Measurements from ENCODE around the gene ATP10D. TPM values are rescaled to one million over a fixed set of nuclear protein-coding genes. Genes with fewer than 3 reads are reported as not detected.
"Not testable (repeated sequence)": the region's sequence is repeated elsewhere in the genome, so short reads cannot be mapped to it uniquely, and the experiment has no call there.

ATP10D gene
- 8.1 TPM for polyA plus RNA-seq (ENCODE audit: insufficient read length)

DNA sequence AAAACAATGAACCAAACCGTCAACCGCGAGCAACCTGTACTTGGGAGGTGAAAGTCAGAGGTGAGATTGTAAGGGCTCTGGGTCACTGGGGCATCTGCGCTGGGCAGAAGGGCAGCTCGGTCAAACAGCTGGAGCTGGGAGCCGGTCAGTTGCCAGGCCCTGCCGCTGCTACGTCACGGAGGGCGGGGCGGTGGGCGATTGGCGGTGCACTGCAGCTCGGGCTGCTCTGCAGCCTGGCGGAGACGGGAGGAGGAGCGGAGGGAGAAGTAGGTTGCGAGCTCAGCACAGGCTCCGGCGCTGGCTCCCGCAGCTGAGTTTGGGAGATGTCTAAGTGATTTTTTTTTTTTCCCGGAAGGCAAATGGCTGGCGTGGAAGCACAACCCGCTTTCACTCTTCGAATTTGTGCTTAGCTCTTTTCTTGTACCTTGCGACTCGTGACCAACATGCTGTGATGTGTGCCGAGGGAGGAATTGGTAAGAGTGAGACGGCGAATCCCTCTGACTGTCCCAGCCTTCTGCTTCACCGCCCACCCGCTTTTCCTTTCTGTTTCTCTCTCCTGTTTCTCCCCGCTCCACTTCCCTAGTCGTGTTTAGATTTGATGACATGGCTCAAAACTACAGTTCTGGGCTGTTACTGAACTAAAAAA lies at the start of gene ATP10D:
Gene ATP10D (plus strand): TSS at position 229 of the 646 bp plus-strand sequence. CDS start 27,266 bp downstream, outside the sequence.
- peak; percentile 90 for DNase-seq (ENCODE audit: low read depth)

DNA sequence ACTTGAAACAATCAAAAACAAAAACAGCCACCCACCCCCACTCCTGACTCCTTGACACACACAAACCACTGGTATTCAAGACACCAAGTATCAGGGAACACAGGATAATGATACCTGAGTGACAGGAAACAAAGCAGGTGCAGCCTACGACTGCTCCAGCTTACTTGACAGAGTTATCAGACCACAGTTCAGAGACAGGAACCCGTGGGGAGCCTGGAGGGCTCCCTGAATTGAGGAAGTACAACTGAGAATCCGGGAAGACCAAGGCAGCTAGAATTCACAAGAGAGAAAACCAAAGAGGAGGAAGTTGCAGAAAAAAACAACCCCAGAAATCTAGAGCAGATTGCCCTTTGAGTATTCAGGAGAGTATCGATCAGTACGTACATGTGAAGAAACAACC lies 42.1 kb upstream of the ATP10D start:
- no peak for DNase-seq (ENCODE audit: low read depth)

DNA sequence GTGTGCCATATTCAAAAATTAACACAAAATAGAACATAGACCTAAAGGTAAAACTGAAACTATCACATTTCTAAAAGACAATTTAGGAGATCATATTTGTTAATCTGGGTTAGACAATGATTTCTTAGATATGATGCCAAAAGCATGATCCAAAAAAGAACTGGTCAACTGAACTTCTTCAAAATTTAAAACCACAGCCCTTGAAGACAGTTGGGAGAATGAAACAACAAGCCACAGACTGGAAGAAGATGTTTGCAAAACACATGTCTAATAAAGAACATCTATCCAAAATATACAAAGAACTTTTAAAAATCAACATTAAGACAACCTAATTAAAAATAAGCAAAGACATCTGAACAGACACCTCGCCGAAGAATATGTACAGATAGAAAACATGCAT lies 41.0 kb upstream of the ATP10D start:
- DNase-seq (ENCODE audit: low read depth) = no peak

DNA sequence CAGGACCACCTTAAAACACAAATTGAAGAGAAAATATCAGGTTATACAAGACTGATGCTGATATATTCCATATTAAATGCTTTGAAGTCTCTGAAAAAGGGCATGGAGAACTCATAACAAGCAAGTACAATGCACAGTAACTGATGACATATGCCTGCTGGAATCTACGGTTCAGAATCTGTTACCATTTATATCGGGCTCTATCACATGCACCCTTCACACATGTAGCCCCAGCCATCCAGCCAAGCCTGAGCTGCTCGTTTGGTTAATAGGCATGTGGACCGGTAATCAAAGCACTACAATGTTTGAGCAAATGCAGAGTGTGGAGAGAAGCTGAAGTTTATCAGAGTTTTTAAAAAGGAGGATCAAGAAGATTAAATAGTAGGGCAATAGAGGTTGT lies 33.4 kb upstream of the ATP10D start:
- no peak for DNase-seq (ENCODE audit: low read depth)

DNA sequence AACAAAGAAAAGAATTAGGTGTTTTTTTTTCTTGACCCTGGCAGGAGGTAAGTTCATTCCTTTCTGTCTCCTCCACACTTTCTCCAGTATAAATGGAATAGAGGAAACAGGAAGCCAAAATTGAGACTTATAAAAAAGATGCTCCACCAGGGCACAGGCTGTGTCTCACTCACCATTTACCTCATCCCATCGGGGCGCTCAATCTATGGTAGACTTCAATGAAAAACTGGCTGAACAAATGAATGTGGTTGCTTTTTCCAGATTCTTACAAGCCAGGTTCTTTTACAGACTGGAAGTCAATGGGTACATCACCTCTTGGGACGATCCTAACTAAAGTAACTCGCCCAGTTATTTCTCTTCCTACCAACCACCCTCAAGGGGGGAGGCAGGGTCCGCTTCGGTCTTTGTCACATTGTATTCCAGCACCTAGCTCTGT lies 22.3 kb upstream of the ATP10D start:
- no peak for DNase-seq (ENCODE audit: low read depth)

DNA sequence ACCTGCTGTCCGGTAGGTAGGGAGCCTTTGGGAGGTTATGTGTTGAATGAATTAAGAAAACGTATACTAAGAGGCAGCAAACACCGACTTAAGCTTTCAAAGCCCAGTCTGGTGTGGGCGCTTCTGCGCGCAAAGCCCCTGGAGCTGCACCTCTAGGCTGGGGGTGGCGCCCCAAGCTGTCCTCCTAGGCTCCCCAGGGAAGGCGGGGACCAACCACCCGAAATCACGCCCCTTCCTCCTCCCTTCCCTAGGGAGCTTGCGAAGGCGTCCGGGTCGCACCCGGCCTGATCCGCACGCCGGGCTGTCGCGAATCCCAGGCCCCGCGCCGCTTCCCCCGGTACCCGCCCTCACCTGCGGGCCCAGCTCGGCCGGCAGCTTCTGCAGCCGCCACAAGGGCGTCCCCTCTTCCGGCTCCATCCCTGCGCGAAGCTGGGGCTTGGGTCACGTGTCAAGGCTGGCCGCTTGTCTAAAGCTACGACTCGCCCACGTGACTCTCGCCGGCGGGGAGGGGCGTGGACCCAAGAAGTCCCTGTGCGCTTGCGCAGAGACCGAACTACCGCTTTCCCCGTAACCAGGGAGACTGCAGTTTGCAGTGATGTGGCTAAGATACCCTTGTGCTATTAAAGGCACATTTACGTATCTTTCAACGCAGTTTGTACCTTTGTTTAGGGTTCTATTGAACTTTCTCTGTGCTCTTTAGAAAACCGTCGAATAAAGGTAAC lies 21.7 kb upstream of the ATP10D start, which contains the start of gene COMMD8:
Gene COMMD8 (minus strand): TSS at position 468 of the 722 bp plus-strand sequence. CDS start 51 bp downstream, at position 417.
- peak; percentile 89 for DNase-seq (ENCODE audit: low read depth)

DNA sequence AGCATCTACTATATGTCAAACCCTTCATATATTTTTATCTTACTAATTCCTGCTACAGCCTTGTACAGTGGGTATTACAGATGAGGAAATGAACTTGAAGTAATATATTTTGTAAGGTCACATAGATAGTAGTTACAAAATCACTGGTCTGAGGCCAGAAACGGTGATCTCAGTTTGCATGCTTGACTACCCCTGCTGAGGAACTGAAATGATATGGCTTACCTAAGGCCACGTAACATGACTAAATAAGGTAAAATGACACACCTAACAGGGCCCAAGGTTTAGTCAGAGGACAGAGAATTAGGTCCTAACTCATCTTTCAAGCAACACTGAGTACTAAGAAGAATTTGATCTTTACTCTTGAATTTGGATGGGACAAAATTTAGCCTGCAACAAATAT lies 20.1 kb upstream of the ATP10D start:
- DNase-seq (ENCODE audit: low read depth) = no peak

DNA sequence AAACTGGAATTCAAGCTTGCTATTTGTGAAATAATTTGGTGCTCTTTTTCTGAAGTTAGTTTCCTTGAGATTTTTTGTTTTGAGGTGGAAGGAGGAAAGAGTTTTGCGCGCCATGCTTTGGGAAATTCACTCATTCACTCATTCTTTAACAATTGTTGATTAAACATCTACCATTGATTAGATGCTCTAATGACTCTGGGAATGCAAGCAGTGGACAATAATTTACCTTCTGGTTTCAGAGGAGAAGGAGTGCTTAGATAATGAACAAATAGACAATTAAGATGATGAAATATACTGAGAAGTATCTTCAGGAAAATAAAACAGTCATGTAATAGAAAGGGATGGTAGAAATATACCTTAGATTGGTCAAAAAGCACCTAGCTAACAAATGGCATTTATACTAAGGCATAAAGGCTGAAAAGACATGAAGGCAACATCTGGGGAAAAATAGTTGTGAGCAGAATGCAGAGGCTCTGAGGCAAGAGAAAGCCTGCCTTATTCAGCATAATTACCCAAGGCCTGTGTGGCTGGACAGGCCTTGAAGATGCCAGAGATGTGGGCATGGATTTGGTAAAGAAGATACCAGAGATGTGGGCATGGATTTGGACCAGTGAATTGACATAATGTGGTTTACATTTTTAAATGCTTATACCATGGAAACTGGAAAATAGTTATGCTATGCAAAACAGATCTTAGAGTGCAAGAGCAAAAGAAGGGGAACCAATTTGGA lies 18.9 kb upstream of the ATP10D start:
- no peak for DNase-seq (ENCODE audit: low read depth)

DNA sequence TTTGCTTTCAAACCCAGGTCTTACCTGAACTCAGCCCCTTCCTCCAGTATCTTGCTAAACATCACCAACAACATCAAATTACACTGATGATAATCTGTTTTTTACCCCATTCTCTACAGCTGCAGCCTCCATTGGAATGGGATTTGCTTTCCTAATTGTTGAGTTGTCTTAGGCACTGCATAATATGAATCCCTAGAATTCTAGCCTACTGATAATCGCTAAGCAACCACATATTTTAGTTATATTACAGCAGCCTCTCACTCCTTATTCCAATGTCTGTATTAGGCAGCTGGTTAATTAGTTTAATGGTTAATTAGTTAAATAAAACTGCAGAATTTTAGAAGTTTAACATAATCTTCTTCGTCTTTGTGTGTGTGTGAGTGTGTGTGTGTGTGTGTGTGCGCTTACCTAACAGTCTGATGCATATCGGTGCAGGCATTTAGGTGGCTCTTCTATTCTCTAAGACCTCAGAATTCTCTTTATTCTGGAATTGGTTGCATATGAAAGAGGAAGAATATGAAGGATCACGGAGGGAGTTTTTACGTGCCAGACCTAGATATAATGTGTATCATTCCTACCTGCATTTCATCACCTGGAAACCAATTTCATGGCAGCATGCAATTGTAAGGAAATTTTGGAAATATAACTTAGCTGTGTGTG lies 16.2 kb upstream of the ATP10D start:
- DNase-seq (ENCODE audit: low read depth) = no peak

DNA sequence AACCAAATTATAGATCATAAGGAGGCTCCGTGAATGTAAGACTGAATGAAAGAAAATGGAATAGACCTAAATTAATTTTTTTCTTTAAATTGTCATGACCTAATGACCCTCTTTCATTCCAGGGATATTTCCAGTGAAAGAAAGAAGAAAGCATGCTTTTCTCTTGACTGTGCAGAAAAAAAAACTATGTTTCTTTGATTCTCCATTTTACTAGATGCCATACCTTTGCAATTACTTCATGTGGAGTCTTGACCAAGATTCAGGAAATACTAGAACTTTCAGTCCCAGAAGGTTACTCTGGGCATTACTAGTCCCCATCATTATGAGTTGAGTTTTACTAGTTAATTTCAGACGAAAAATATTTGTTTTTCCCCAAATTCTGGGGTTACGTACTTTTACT lies 15.1 kb upstream of the ATP10D start:
- DNase-seq (ENCODE audit: low read depth) = no peak

DNA sequence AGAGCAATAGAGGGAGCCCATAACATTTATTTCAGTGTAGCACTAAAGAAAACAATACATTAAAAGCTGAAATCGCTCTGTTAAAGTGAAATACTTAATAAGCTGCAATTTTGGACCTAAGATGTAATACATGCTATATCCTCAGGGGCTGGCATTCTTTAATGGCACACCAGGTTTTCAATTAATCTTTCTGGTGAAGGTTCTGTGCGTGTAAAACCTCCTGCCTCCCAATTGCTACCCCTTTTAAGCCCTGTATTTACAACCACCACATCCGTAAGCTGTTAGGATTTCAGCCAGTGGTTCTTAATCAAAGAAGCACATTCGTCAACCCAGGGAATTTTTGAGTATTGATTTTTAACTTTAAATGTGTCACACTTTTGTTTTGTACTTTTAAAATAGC lies 14.0 kb upstream of the ATP10D start:
- DNase-seq (ENCODE audit: low read depth) = no peak

DNA sequence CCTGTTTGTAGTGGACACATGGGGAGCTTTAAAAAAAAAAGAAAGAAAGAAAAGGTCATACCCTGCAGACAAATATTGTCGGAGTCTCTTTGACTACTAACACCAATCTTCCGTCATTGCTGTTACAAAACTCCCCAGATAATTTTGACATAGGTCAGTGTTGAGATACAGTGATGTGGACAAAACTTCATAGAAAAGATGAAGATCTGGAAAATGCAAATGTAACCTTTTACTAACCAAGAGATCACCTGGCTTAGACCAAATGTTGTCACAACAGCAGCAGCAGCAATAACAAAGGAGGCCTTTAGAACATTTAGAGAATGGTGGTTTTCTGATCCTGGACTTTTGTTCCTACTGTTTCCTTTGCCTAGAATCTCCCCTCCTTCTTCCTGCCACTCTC lies 13.5 kb upstream of the ATP10D start:
- DNase-seq (ENCODE audit: low read depth) = no peak

DNA sequence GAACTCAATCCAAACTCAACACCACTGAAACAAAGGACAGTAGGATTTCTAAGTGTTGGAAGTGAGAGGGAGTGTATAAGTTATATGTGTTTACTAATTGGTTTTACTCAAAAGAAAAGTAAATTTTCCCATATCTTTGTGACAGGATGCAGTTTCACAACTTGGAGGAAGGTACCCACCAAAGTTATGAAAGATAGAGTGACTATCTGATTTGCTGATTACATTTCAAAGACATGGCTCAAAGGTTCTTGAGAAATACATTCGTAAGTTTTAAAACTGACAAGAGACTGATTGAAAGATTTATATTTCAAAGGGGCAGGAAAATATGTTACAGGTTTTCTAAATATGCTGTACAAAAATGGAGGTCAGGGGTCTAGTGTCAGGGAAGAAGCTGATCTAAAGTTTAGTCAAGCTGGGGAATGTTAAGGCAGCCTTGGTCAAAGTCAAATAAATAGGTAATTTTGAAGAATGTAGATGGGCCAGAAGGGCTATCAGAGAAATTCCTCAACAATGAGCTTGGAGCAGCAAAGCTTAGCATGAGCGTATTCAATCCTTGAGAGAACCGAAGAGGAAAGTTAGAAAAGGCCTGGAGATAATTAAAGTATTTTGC lies 11.8 kb upstream of the ATP10D start:
- no peak for DNase-seq (ENCODE audit: low read depth)

DNA sequence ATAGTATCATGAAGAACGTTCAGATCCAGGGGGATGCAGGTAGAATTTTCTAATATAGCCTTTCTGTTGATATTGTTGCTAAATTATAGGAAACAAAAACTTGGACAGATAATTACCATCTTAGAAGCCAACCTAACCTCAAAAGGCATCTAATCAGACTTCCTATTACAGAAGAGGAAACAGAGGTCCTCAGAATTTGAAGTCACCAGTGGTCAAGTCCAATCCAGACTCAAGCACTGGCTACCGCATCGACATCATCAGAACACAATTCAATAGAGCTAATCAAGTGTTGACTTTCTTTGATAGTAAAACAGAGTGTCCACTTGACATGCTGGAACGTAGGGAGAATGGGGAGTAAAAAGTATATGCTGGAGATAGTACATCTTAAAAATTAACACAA lies 10.3 kb upstream of the ATP10D start:
- no peak for DNase-seq (ENCODE audit: low read depth)

DNA sequence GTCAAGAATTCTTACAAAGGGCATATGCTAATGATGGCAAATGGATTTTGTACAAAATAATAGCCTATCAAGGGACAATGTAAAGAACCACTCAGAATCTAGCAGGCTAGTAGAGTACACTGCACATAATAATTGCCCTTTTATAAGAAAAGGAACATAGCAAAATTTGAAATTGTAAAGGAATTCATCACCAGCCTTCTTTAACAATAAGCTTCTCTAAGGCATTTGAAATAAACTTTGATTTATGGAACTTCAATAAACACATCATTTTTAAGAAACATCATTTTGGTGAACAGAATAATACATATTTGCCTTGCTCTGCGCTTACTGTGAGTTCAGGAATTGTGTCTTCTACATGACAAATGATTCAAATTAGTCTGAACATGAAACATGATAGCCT lies 9.7 kb upstream of the ATP10D start:
- no peak for DNase-seq (ENCODE audit: low read depth)

DNA sequence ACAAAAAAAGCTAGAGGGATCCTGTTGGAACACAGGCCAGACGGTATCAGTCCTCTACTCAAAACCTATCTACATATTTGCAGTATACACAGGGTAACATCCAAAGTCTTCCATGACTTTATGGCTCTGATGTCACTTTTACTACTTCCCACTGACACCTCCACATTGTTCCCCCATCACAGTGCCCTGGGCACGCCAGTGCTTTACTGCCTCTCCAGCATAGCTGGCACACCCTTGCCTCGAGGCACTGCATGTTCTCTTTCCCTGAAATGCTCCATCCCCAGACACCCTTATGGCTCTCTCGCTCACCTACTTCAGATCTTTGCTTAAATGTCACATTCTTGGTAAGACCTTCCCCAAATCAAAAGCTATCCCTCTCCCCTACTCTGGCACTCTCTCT lies 6.3 kb upstream of the ATP10D start:
- no peak for DNase-seq (ENCODE audit: low read depth)

DNA sequence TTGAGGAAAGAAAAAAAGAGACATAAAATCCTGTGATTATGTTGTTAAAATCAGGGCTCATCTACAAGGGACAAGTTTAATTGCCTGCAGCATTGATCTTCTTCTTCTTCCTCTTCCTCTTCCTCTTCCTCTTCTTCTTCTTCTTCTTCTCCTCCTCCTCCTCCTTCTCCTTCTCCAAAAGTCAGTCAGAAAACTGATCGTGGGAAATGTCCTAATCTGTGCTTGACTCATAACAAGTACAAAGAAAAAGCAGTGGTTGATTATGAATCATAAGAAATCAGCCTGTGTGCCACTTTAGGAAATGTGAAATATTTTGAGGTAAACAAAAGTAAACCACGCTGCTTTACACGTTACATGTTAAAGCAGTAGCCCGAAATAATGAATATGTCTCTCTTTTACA lies 2.7 kb upstream of the ATP10D start:
- DNase-seq (ENCODE audit: low read depth) = no peak

DNA sequence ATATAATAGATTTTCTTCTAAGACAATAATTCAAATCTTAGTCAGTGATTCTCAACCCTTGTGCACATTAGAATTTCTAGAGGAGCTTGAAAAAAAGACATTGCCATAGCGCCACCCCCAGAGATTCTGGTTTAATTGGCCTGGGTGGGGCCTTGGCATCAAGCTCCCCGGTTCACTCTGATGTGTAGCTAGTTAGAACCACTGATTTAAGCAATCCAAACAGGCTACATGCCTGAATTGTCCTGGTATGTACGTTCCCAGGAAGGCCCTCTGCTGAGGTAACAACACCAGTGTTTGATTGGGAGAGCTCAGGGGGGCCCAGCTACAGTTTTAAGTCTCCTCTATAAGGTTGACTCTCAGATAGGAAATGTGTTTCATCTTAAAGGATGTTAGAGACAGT lies 1.3 kb upstream of the ATP10D start:
- DNase-seq (ENCODE audit: low read depth) = no peak

DNA sequence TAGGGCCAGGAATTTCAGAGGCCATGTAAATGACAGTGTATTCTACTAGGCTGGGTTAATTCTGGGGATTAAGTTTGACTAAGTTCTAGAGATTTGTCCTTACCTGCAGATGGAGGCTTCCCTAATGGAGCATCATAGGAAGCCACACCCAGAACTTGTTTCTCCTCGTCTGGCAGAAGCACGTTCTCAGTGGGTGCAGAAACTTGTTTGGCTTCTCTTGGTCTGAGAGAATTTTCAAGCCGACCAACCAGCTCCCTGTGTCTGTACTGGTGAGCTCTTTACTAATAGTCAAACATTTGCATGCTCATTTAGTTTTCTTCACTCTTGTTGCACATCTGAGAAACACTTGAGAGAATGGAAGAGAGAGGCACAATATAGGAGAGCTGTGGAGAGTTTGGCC lies 907 bp upstream of the ATP10D start:
- DNase-seq (ENCODE audit: low read depth) = no peak

DNA sequence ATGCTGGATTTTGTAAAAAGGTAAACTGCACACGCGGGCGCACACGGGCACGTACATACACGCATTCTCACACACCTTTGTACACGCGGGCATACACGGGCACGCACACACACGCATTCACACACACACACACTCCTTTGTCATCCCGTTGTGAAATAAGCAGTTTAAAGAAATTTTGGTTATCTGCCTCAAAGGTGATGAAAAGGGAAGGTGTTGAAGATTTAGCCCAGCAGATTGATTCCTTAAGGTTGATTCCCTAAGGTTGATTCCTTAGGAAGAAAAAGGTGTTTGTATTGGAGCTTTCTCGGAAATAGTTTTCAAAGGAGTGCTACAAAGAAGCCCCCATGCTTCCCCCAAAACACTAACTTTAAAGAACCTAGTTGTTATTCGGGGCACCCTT lies 693 bp downstream of the ATP10D start:
- DNase-seq (ENCODE audit: low read depth) = no peak

DNA sequence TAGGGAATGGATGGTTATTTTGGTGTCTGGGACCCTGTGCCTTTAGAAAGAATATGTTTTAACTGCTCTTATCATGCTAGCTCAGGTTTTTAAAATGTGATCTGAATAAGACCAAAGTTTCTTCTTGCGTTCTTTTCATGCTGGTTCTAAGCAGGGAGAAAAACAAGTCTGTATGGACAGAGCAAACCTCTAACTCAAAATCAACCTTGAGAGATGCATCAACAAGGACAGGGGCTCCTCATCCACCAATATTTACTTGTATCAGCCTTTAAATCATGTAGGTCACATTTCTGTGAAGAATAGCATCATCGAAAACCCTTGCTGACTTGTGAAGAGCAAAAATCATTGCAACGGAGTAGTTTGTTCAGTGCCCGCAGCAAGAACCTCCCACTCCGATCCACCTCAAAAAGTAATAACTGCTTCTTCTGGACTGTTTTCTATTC lies 1.2 kb downstream of the ATP10D start:
- no peak for DNase-seq (ENCODE audit: low read depth)

DNA sequence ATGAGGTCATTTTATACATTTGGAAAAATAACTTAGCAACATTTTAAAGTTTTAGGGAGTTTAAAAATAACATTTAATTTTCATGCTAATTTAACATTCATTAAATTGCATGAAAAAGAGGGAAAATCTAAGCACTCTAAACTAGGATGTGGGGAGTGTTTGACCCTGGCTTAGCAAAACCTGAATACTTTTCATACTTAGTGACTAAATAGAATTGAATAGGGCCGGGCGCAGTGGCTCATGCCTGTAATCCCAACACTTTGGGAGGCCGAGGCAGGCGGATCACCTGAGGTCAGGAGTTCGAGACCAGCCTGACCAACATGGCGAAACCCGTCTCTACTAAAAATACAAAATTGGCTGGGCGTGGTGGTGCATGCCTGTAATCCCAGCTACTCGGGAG lies 1.7 kb downstream of the ATP10D start:
- not testable (repeated sequence) for DNase-seq (ENCODE audit: low read depth)

All from forelimb muscle (tissue), 1 donor.